ENCODE measurements around the gene FKBP8.
"Not testable (repeated sequence)": the region's sequence is repeated elsewhere in the genome, so short reads cannot be mapped to it uniquely, and the experiment has no call there.

FKBP8 gene

GRCh38 chr19:18542941-18543813 lies at the start of gene FKBP8:
Gene FKBP8 (minus strand): TSS chr19:18543573. CDS start chr19:18541970, 1,603 bp downstream.
- DNase-seq: peak in 55 of 56 donors; percentile 23 to 95 (median 86)

- not testable (repeated sequence) for DNase-seq
These were observed 49.4 kb upstream of the FKBP8 start for GRCh38 chr19:18592732-18593131.

- DNase-seq: peak in 1 of 56 donors; percentile 18
These were observed 48.5 kb upstream of the FKBP8 start for GRCh38 chr19:18591735-18592385.

- peak in 54 of 56 donors; percentile 22 to 92 (median 70) for DNase-seq
These were observed 47.2 kb upstream of the FKBP8 start for GRCh38 chr19:18590273-18591272.

- peak in 21 of 56 donors; percentile 3 to 69 (median 38) for DNase-seq
These were observed 46.3 kb upstream of the FKBP8 start for GRCh38 chr19:18589380-18590272.

- peak in 53 of 56 donors; percentile 10 to 86 (median 70) for DNase-seq
These were observed 45.4 kb upstream of the FKBP8 start, which contains the start of gene REX1BD for GRCh38 chr19:18588611-18589379. Gene REX1BD (plus strand): TSS chr19:18588798. CDS start chr19:18588802, 4 bp downstream.

- peak in 1 of 56 donors; percentile 9 for DNase-seq
These were observed 44.7 kb upstream of the FKBP8 start for GRCh38 chr19:18587962-18588610.

GRCh38 chr19:18587561-18587960 lies 44.2 kb upstream of the FKBP8 start:
- DNase-seq: no peak

- peak in 1 of 56 donors; percentile 10 for DNase-seq
These were observed 42.9 kb upstream of the FKBP8 start for GRCh38 chr19:18586306-18586705.

GRCh38 chr19:18580311-18580710 lies 36.9 kb upstream of the FKBP8 start:
- no peak for DNase-seq

- no peak for DNase-seq
These were observed 34.1 kb upstream of the FKBP8 start for GRCh38 chr19:18577365-18577914.

GRCh38 chr19:18576383-18576782 lies 33.0 kb upstream of the FKBP8 start:
- no peak for DNase-seq

- no peak for DNase-seq
These were observed 31.4 kb upstream of the FKBP8 start for GRCh38 chr19:18574691-18575291.

GRCh38 chr19:18571564-18572344 lies 28.4 kb upstream of the FKBP8 start, which contains the start of gene UBA52:
Gene UBA52 (plus strand): TSS chr19:18571857. CDS start chr19:18573301, 1,444 bp downstream.
- peak; percentile 50 to 99 (median 93) for DNase-seq

- DNase-seq: no peak
These were observed 25.0 kb upstream of the FKBP8 start for GRCh38 chr19:18568367-18568766.

- no peak for DNase-seq
These were observed 23.6 kb upstream of the FKBP8 start for GRCh38 chr19:18566953-18567352.

GRCh38 chr19:18562086-18562485 lies 18.7 kb upstream of the FKBP8 start:
- DNase-seq: no peak
